GM23248 (cell line): ENCODE measurements around the gene ASXL1. TPM values are rescaled to one million over a fixed set of nuclear protein-coding genes. Genes with fewer than 3 reads are reported as not detected.
"Not testable (repeated sequence)": the region's sequence is repeated elsewhere in the genome, so short reads cannot be mapped to it uniquely, and the experiment has no call there.

Experiments
- DNase-seq: peaks from one replicate; pipeline ENCODE4 v3.0.0-alpha.2; 2015
- H2AFZ ChIP-seq: fragments of 200-600 bp; sonication (generic); 2 replicates; pipeline ENCODE4 v1.6.1; 2016; ENCODE audit warnings: antibody characterized with exemption
- H3F3A ChIP-seq: fragments of 200-600 bp; sonication (generic); 2 replicates; pipeline ENCODE4 v1.6.1; 2016; ENCODE audit warnings: mild to moderate bottlenecking, antibody characterized with exemption, mixed run types; ENCODE audit not compliant: insufficient read depth
- H3K27ac ChIP-seq: fragments of 200-600 bp; sonication (generic); 2 replicates; pipeline ENCODE4 v1.5.1; 2016; ENCODE audit warnings: mild to moderate bottlenecking
- H3K27me3 ChIP-seq: fragments of 200-600 bp; sonication (generic); replicated peaks from 2 replicates; pipeline ENCODE4 v1.6.1; 2016; ENCODE audit warnings: mild to moderate bottlenecking; ENCODE audit not compliant: insufficient read depth
- H3K36me3 ChIP-seq: fragments of 200-600 bp; sonication (generic); 2 replicates; pipeline ENCODE4 v1.6.1; 2016; ENCODE audit warnings: low read depth, mild to moderate bottlenecking
- H3K4me1 ChIP-seq: fragments of 200-600 bp; sonication (generic); 2 replicates; pipeline ENCODE4 v1.6.1; 2016; ENCODE audit warnings: mild to moderate bottlenecking; ENCODE audit not compliant: insufficient read depth
- H3K4me2 ChIP-seq: fragments of 200-600 bp; sonication (generic); one replicate; pipeline ENCODE4 v1.6.1; 2016; ENCODE audit warnings: mild to moderate bottlenecking; ENCODE audit not compliant: unreplicated experiment
- H3K4me3 ChIP-seq: fragments of 200-600 bp; sonication (generic); 2 replicates; pipeline ENCODE4 v1.5.1; 2016; ENCODE audit warnings: mild to moderate bottlenecking
- H3K79me2 ChIP-seq: fragments of 200-600 bp; sonication (generic); 2 replicates; pipeline ENCODE4 v1.6.1; 2016; ENCODE audit warnings: mild to moderate bottlenecking; ENCODE audit not compliant: insufficient read depth
- H3K9ac ChIP-seq: fragments of 200-600 bp; sonication (generic); 2 replicates; pipeline ENCODE4 v1.6.1; 2016; ENCODE audit warnings: mild to moderate bottlenecking
- H3K9me2 ChIP-seq: fragments of 200-600 bp; sonication (generic); 2 replicates; pipeline ENCODE4 v1.6.1; 2016; ENCODE audit warnings: mixed run types, mild to moderate bottlenecking, moderate library complexity; ENCODE audit not compliant: insufficient read depth
- H3K9me3 ChIP-seq: fragments of 200-600 bp; sonication (generic); one replicate; pipeline ENCODE4 v1.6.1; 2017; ENCODE audit warnings: low read depth
- H4K20me1 ChIP-seq: fragments of 200-600 bp; sonication (generic); 2 replicates; pipeline ENCODE4 v1.6.0; 2016; ENCODE audit not compliant: insufficient read depth
- EZH2 ChIP-seq: fragments of 200-600 bp; sonication (generic); IDR thresholded peaks from 2 replicates; pipeline ENCODE4 v1.6.1; 2018; ENCODE audit warnings: antibody characterized with exemption, mild to moderate bottlenecking; ENCODE audit not compliant: insufficient read depth, poor library complexity, severe bottlenecking
- EZH2phosphoT487 ChIP-seq: fragments of 200-600 bp; sonication (generic); IDR thresholded peaks from 2 replicates; pipeline ENCODE4 v1.6.1; 2018; ENCODE audit warnings: antibody characterized with exemption, moderate library complexity, mild to moderate bottlenecking, low read depth; ENCODE audit not compliant: insufficient read depth
- WGBS, 2 experiments: methylation state at CpG; one replicate each; pipeline ENCODE4 v1.1.6; 2015 to 2017; ENCODE audit warnings: low lambda C conversion rate in 2 of 2, low coverage in 1 of 2; ENCODE audit errors: missing lambda C conversion rate in 2 of 2; 5-methylcytosine and 5-hydroxymethylcytosine counted together
- in situ Hi-C: fragments of 300-500 bp; cut with MboI; formaldehyde crosslinking; loops from 2 replicates; pipeline ENCODE4 v1.15.0; 2020
- polyA plus RNA-seq: library from polyadenylated mRNA; unstranded; fragments of >200 nt; fragmentation: Nextera tagmentation; extraction: Ambion mirVana; gene quantifications from 2 replicates; pipeline ENCODE4 v1.2.1, GENCODE V29; 2016
- total RNA-seq: library from RNA; depleted of rRNA; stranded (reverse); fragments of >200 nt; shearing (Covaris generic); gene quantifications from 2 replicates; pipeline ENCODE4 v1.2.3, GENCODE V29; 2014

The ASXL1 gene
- total and polyA plus RNA-seq, 2 experiments from 2014 or later, result 13.8 to 39.9 TPM

- Histone ChIP-seq H3K27me3 (no peaks in the 10 kb centered on the region), H3K36me3 (no peaks in the 10 kb centered on the region), H3K9me2 (no peaks in the 10 kb centered on the region), H3K4me1 (peaks cover 25% of the 10 kb centered on the region), H3K27ac (no peak overlapping the region), H3K4me3 (no peak overlapping the region), H3F3A (peaks cover 18% of the 10 kb centered on the region), H4K20me1 (peaks cover 7% of the 10 kb centered on the region; the same call in 1 of the 2 replicates), H3K9ac (no peak overlapping the region), H3K4me2 (no peak overlapping the region), H2AFZ (no peak overlapping the region), H3K79me2 (peaks cover 100% of the 10 kb centered on the region), H3K9me3 (no peaks in the 10 kb centered on the region)
- WGBS, 2 experiments, result 79 to 80% methylated on average over 11 of the region's 11 CpGs
- no peak for DNase-seq
- no peak for TF ChIP-seq EZH2
- TF ChIP-seq EZH2phosphoT487, result no peak
- in situ Hi-C loops, result no loop called here
Measured at GRCh38 chr20:32382102-32382950, 24.2 kb downstream of the ASXL1 start.

GRCh38 chr20:32383441-32383840 lies 25.3 kb downstream of the ASXL1 start:
- H3K9me2 ChIP-seq, H3K9ac ChIP-seq, H3K36me3 ChIP-seq, H3K27me3 ChIP-seq, in situ Hi-C loops, H3K4me3 ChIP-seq, H3K27ac ChIP-seq, H3K4me2 ChIP-seq, H3K9me3 ChIP-seq, H4K20me1 ChIP-seq, H2AFZ ChIP-seq, DNase-seq: not testable (repeated sequence)
- H3K4me1 ChIP-seq, result peaks cover 25% of the 10 kb centered on the region
- peaks cover 100% of the 10 kb centered on the region for H3K79me2 ChIP-seq
- H3F3A ChIP-seq, result peaks cover 18% of the 10 kb centered on the region
- WGBS, 2 experiments, result 93 to 95% methylated on average over 9 of the region's 9 CpGs

- Histone ChIP-seq H4K20me1 (peaks cover 7% of the 10 kb centered on the region; the same call in 1 of the 2 replicates), H3K27me3 (no peaks in the 10 kb centered on the region)
Measured at GRCh38 chr20:32385541-32385940, 27.4 kb downstream of the ASXL1 start.

GRCh38 chr20:32386091-32386490 lies 28.0 kb downstream of the ASXL1 start:
- 91 to 96% methylated on average over 1 of the region's 1 CpG for WGBS, 2 experiments
- peaks cover 7% of the 10 kb centered on the region; the same call in 1 of the 2 replicates for H4K20me1 ChIP-seq
- H3F3A ChIP-seq, result peaks cover 18% of the 10 kb centered on the region
- peak; percentile 31 for DNase-seq
- in situ Hi-C loops, result no loop called here
- H3K9me2 ChIP-seq, result no peaks in the 10 kb centered on the region
- no peaks in the 10 kb centered on the region for H3K9me3 ChIP-seq
- peak overlapping the region; percentile 88 for H3K4me2 ChIP-seq
- TF ChIP-seq EZH2phosphoT487 (no peak), EZH2 (no peak)
- peaks cover 100% of the 10 kb centered on the region for H3K79me2 ChIP-seq
- peaks cover 25% of the 10 kb centered on the region for H3K4me1 ChIP-seq
- peak overlapping the region; percentile 65 for H3K4me3 ChIP-seq
- H3K36me3 ChIP-seq, result 0 out of 2 replicates have a peak, but pooled peaks cover under 1% of the 10 kb centered on the region
- H3K27me3 ChIP-seq, result no peaks in the 10 kb centered on the region
- no peak overlapping the region for H2AFZ ChIP-seq
- peak overlapping the region; percentile 62 for H3K9ac ChIP-seq
- H3K27ac ChIP-seq, result peak overlapping the region; percentile 52

More at GRCh38 chr20:32385541-32385940, 27.4 kb downstream of the ASXL1 start:
- H3K9me2 ChIP-seq, result no peaks in the 10 kb centered on the region
- H2AFZ ChIP-seq, result no peak overlapping the region
- H3K4me3 ChIP-seq, result peak overlapping the region; percentile 65
- H3K27ac ChIP-seq, result peak overlapping the region; percentile 52
- H3K36me3 ChIP-seq, result no peaks in the 10 kb centered on the region
- H3F3A ChIP-seq, result peaks cover 18% of the 10 kb centered on the region
- peak overlapping the region; percentile 88 for H3K4me2 ChIP-seq
- peaks cover 100% of the 10 kb centered on the region for H3K79me2 ChIP-seq
- DNase-seq, result peak; percentile 47
- in situ Hi-C loops, result no loop called here
- 10 to 12% methylated on average over 3 of the region's 3 CpGs for WGBS, 2 experiments
- no peak for TF ChIP-seq EZH2phosphoT487
- peaks cover 25% of the 10 kb centered on the region for H3K4me1 ChIP-seq
- no peaks in the 10 kb centered on the region for H3K9me3 ChIP-seq
- peak overlapping the region; percentile 62 for H3K9ac ChIP-seq
